Uterus (tissue), 2 donors: ENCODE data around the gene C1orf198.

ENCODE experiments used
- POLR2A ChIP-seq, 2 donors: fragments of 450-650 bp; IDR thresholded peaks; one replicate each; pipeline ENCODE4 v1.6.1; 2016; ENCODE audit warnings: antibody characterized with exemption in 2 of 2, mild to moderate bottlenecking in 1 of 2, moderate library complexity in 1 of 2
- TF ChIP-seq, protein P1 (sequence below), 4 experiments: fragments of 200-600 bp in 2 of 4; fragments of 450-650 bp in 2 of 4; sonication (generic) in 2 of 4; IDR thresholded peaks; one replicate each; pipeline ENCODE4 v1.5.1; 2016 to 2019; ENCODE audit warnings: antibody characterized with exemption in 4 of 4, mild to moderate bottlenecking in 2 of 4, moderate library complexity in 1 of 4

GRCh38 chr1:230827801-230828200, 40.5 kb downstream of the C1orf198 start:
- TF ChIP-seq, protein P1, sequence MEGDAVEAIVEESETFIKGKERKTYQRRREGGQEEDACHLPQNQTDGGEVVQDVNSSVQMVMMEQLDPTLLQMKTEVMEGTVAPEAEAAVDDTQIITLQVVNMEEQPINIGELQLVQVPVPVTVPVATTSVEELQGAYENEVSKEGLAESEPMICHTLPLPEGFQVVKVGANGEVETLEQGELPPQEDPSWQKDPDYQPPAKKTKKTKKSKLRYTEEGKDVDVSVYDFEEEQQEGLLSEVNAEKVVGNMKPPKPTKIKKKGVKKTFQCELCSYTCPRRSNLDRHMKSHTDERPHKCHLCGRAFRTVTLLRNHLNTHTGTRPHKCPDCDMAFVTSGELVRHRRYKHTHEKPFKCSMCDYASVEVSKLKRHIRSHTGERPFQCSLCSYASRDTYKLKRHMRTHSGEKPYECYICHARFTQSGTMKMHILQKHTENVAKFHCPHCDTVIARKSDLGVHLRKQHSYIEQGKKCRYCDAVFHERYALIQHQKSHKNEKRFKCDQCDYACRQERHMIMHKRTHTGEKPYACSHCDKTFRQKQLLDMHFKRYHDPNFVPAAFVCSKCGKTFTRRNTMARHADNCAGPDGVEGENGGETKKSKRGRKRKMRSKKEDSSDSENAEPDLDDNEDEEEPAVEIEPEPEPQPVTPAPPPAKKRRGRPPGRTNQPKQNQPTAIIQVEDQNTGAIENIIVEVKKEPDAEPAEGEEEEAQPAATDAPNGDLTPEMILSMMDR (IDR thresholded peaks at IDR 0.05), result no peak
- TF ChIP-seq POLR2A (IDR thresholded peaks at IDR 0.05), result no peak
